HCT116 (cell line): Measurements from ENCODE around the gene EGF. TPM values are rescaled to one million over a fixed set of nuclear protein-coding genes. Genes with fewer than 3 reads are reported as not detected.

ENCODE experiments used
- ATAC-seq: fragments of 200-7000 bp; cut with Tn5 transposase; 2 replicates; pipeline ENCODE4 v1.9.1; 2020; ENCODE audit warnings: mild to moderate bottlenecking, moderate library complexity
- BruUV-seq: library from RNA; stranded (reverse); fragments of 400-500 nt; replicated peaks from 2 replicates; lab custom pipeline; 2021; lab: Mats Ljungman, UMichigan
- CTCF ChIA-PET: fragments of 300-600 bp; sonication (Branson Sonifier 250); formaldehyde crosslinking; loops from one replicate; lab custom pipeline; 2021; ENCODE audit warnings: antibody characterized with exemption; lab: Charles Lee
- POLR2A ChIA-PET: fragments of 300-600, 350-600 bp; sonication (Branson Sonifier 250); formaldehyde crosslinking; loops from one replicate; lab custom pipeline; 2021; ENCODE audit warnings: antibody characterized with exemption; lab: Charles Lee
- RAD21 ChIA-PET, 2 experiments: fragments of 300-600 bp; sonication (Branson Sonifier 250); formaldehyde crosslinking; loops; one replicate each; lab custom pipeline; 2023; ENCODE audit warnings: low total read pairs in 2 of 2; ENCODE audit not compliant: uncharacterized antibody in 2 of 2, unreplicated experiment in 2 of 2, low non-redundant PET in 1 of 2; lab: Charles Lee
- DNase-seq: peaks from one replicate; pipeline ENCODE4 v3.0.0-alpha.2; 2010; ENCODE audit warnings: low read depth, low spot score
- H2AFZ ChIP-seq: fragments of 200-600 bp; shearing (Covaris generic), sonication (generic); 2 replicates; pipeline ENCODE4 v1.6.1; 2017; ENCODE audit warnings: low read depth, mixed run types, mixed read lengths, antibody characterized with exemption, low read length; ENCODE audit not compliant: poor library complexity, severe bottlenecking
- H3K27ac ChIP-seq: 2 replicates; pipeline ENCODE4 v1.5.1; 2012; ENCODE audit warnings: low read depth, low read length
- H3K27me3 ChIP-seq: fragments of 200-600 bp; sonication (generic); 2 replicates; pipeline ENCODE4 v1.6.1; 2016; ENCODE audit warnings: mixed run types, low read length, mixed read lengths; ENCODE audit not compliant: insufficient read depth
- H3K36me3 ChIP-seq, 2 experiments: fragments of 200-500 bp in 1 of 2; fragments of 200-600 bp in 1 of 2; sonication (Bioruptor generic) in 1 of 2; sonication (generic) in 1 of 2; 2 replicates each; pipeline versions ENCODE4 v1.5.1 to v1.6.1; 2014 to 2016; ENCODE audit warnings: low read length in 2 of 2, inconsistent platforms in 1 of 2, mixed read lengths in 1 of 2, mixed run types in 1 of 2; ENCODE audit not compliant: insufficient read depth in 2 of 2, control insufficient read depth in 1 of 2
- H3K4me1 ChIP-seq, 2 experiments: fragments of 200-600 bp in 1 of 2; sonication (generic) in 1 of 2; 2 replicates each; pipeline versions ENCODE4 v1.5.1 to v1.6.1; 2012 to 2017; ENCODE audit warnings: low read length in 2 of 2, inconsistent platforms in 1 of 2, mild to moderate bottlenecking in 1 of 2, mixed read lengths in 1 of 2, mixed run types in 1 of 2, moderate library complexity in 1 of 2; ENCODE audit not compliant: insufficient read depth in 2 of 2, control insufficient read depth in 1 of 2
- H3K4me2 ChIP-seq: fragments of 200-600 bp; sonication (generic); 2 replicates; pipeline ENCODE4 v1.6.1; 2017; ENCODE audit warnings: mixed run types, low read length, mixed read lengths
- H3K4me3 ChIP-seq, 2 experiments: fragments of 200-600 bp in 1 of 2; sonication (generic) in 1 of 2; replicated peaks in 1 of 2; 2 replicates each; pipeline ENCODE4 v1.5.1; 2011 to 2016; ENCODE audit warnings: low read length in 2 of 2, control low read depth in 1 of 2, low read depth in 1 of 2, mild to moderate bottlenecking in 1 of 2, mixed read lengths in 1 of 2, mixed run types in 1 of 2
- H3K79me2 ChIP-seq: fragments of 200-600 bp; sonication (generic); 2 replicates; pipeline ENCODE4 v1.6.1; 2017; ENCODE audit warnings: mild to moderate bottlenecking, mixed run types, low read length, moderate library complexity, mixed read lengths; ENCODE audit not compliant: insufficient read depth
- H3K9ac ChIP-seq: fragments of 200-600 bp; sonication (generic); 2 replicates; pipeline ENCODE4 v1.6.1; 2016; ENCODE audit warnings: low read length, mixed read lengths
- H3K9me2 ChIP-seq: fragments of 200-600 bp; sonication (generic), shearing (Covaris generic); 2 replicates; pipeline ENCODE4 v1.6.1; 2017; ENCODE audit warnings: mixed run types, mild to moderate bottlenecking, moderate library complexity; ENCODE audit not compliant: insufficient read depth
- H3K9me3 ChIP-seq, 2 experiments: fragments of 200-500 bp in 1 of 2; fragments of 200-600 bp in 1 of 2; sonication (Bioruptor generic) in 1 of 2; sonication (generic) in 1 of 2; 2 replicates each; pipeline ENCODE4 v1.6.1; 2014 to 2017; ENCODE audit warnings: low read length in 2 of 2, mixed read lengths in 2 of 2, inconsistent platforms in 1 of 2, low read depth in 1 of 2, mild to moderate bottlenecking in 1 of 2, mixed run types in 1 of 2, moderate library complexity in 1 of 2; ENCODE audit not compliant: control insufficient read depth in 1 of 2, insufficient read depth in 1 of 2
- H4K20me1 ChIP-seq: fragments of 200-600 bp; sonication (generic), shearing (Covaris generic); 2 replicates; pipeline ENCODE4 v1.6.1; 2017; ENCODE audit warnings: mixed run types, mild to moderate bottlenecking, moderate library complexity; ENCODE audit not compliant: insufficient read depth
- ATF3 ChIP-seq: IDR thresholded peaks from 2 replicates; pipeline ENCODE4 v1.6.1; 2012
- CBX3 ChIP-seq: IDR thresholded peaks from 2 replicates; pipeline ENCODE4 v1.6.1; 2012; ENCODE audit warnings: low read depth
- EZH2 ChIP-seq: fragments of 200-600 bp; sonication (generic); IDR thresholded peaks from 2 replicates; pipeline ENCODE4 v1.6.1; 2017; ENCODE audit warnings: antibody characterized with exemption, mixed run types
- MAX ChIP-seq: IDR thresholded peaks from 2 replicates; pipeline ENCODE4 v1.6.1; 2012
- RAD21 ChIP-seq: IDR thresholded peaks from 2 replicates; pipeline ENCODE4 v1.6.1; 2012; ENCODE audit warnings: low read depth, mild to moderate bottlenecking
- REST ChIP-seq: IDR thresholded peaks from 2 replicates; pipeline ENCODE4 v1.6.1; 2012; ENCODE audit warnings: low read depth
- YY1 ChIP-seq: IDR thresholded peaks from 2 replicates; pipeline ENCODE4 v1.6.1; 2011; ENCODE audit warnings: low read length, low read depth, moderate library complexity, mild to moderate bottlenecking; ENCODE audit not compliant: insufficient replicate concordance; ENCODE audit errors: extremely low read depth
- ZFX ChIP-seq: fragments of 450-650 bp; IDR thresholded peaks from 2 replicates; pipeline ENCODE4 v1.6.1; 2017
- ZNF274 ChIP-seq: fragments of 200-500 bp; sonication (Bioruptor generic); IDR thresholded peaks from 2 replicates; pipeline ENCODE4 v1.6.1; 2014; ENCODE audit warnings: mild to moderate bottlenecking, low read depth, low read length, inconsistent platforms
- intact Hi-C: fragments of 100-400 bp; cut with micrococcal nuclease; formaldehyde crosslinking; loops from 2 replicates; pipeline ENCODE4 v1.10.0; 2022
- total RNA-seq: library from RNA; stranded (reverse); gene quantifications from one replicate; pipeline ENCODE4 v1.2.1, GENCODE V29; 2021; ENCODE audit not compliant: unreplicated experiment

Gene EGF
- total RNA-seq, 1 experiment from 2014 or later: 0.57 TPM

GRCh38 chr4:109913596-109914241 lies 1.0 kb downstream of the EGF start:
- H3K27ac ChIP-seq: no peak overlapping the region
- H4K20me1 ChIP-seq: no peaks in the 10 kb centered on the region
- TF ChIP-seq ATF3: no peak
- no peak for TF ChIP-seq YY1
- TF ChIP-seq MAX: no peak
- no peak for TF ChIP-seq ZFX
- no peak for TF ChIP-seq CBX3
- TF ChIP-seq REST: no peak
- no peak for TF ChIP-seq EZH2
- no peak for TF ChIP-seq ZNF274
- TF ChIP-seq RAD21: no peak
- RAD21 ChIA-PET: no interaction called here
- peaks cover 4 to 8% of the 10 kb centered on the region in 2 experiments; a peak in 2 of 4 replicates for H3K4me1 ChIP-seq
- no peak overlapping the region for H3K9ac ChIP-seq
- H3K9me3 ChIP-seq: no peaks in the 10 kb centered on the region
- H3K4me2 ChIP-seq: no peak overlapping the region
- no peak overlapping the region for H2AFZ ChIP-seq
- POLR2A ChIA-PET: no interaction called here
- no peaks in the 10 kb centered on the region for H3K9me2 ChIP-seq
- no TSS peak for BruUV-seq
- CTCF ChIA-PET: no interaction called here
- intact Hi-C loops: no loop called here
- no peak overlapping the region for H3K4me3 ChIP-seq
- H3K36me3 ChIP-seq: no peaks in the 10 kb centered on the region
- no peaks in the 10 kb centered on the region for H3K27me3 ChIP-seq
- H3K79me2 ChIP-seq: no peaks in the 10 kb centered on the region
- no peak for ATAC-seq
- no peak for DNase-seq
